ENCODE results near the gene NLK.
"Not testable (repeated sequence)": the region's sequence is repeated elsewhere in the genome, so short reads cannot be mapped to it uniquely, and the experiment has no call there.

Gene NLK

GRCh38 chr17:28076144-28076543 lies 33.7 kb downstream of the NLK start:
- DNase-seq = no peak

DNA sequence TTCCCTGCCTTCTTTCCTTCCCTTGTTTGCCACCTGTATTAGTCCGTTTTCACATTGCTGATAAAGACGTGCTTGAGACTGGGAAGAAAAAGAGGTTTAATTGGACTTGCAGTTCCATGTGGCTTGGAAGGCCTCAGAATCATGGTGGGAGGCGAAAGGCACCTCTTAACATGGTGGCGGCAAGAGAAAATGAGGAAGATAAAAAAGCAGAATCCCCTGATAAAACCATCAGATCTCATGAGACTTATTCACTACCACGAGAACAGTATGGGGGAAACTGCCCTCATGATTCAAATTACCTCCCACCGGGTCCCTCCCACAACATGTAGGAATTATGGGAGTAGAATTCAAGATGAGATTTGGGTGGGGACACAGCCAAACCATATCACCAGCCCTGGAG lies 34.7 kb downstream of the NLK start:
- not testable (repeated sequence) for DNase-seq

DNA sequence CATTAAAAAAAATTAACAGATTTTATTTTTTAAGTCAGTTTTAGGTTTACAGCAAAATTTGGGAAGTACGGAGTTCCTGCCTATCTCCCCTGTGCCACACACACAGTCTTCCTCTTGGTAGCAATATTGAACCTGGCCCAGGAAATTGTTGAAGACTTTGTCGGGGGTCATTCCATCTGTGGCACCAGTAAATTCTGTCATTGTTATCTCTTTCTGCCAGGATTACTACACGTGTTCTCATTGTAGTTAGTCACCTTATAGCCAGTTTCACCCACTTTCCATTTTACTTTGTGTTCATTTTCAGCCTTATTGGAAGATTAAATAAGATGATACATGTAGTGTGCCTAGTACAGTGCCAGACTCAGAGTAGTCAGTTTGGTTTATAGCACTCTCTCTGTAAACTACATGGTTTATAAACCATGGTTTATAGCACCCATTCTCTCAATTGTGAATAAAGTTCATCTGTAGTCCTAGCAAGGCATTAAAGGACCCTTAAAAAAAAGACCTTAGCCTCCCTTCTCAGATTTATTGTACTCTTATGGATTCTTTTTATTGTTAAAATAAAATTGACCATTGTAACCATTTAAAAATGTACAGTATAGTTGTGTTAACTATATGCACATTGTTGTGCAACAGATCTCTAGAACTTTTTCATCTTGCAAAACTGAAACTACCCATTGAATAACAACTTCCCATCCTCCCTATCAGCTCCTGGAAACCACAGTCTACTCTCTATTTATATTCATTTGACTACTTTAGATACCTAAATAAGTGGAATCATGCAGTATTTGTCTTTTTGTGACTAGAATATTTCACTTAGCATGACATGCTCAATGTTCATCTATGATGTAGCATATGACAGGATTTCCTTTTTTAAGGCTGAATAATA lies 36.1 kb downstream of the NLK start:
- DNase-seq = no peak

DNA sequence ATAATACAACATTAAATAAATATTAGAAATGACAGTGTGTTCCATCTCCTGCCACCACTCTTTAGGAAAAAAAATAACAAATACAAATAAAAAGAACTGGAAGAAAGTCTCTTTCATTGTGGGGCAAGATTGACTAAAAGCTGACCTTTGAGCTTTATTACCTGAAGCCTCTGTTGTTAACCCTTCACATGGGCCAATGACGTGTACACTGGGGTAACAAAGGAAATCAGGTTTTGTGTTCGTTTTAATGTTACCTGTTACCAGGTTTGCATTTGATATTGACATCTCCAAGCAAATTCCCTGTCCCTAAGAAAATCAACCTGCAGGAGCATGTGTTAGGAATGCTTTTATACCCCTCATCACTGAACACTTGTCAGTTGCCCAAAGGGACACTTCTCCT lies 39.0 kb downstream of the NLK start:
- DNase-seq = no peak

DNA sequence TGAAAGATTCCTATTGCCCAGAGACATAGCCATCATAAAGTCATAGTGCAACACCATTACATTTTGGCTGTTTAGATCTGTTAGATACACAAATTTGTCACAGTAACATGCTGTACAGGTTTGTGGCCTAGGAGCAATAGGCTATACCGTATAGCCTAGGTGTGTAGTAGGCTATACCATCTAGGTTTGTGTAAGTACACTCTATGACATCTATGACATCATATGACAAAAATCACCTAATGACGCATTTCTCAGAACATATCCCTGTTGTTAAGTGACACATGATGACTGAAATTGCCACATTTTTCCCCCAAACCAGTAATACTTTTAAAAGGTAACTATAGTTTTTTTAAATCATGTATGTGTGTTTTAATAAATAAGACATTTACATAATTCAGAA lies 43.3 kb downstream of the NLK start:
- DNase-seq = no peak

DNA sequence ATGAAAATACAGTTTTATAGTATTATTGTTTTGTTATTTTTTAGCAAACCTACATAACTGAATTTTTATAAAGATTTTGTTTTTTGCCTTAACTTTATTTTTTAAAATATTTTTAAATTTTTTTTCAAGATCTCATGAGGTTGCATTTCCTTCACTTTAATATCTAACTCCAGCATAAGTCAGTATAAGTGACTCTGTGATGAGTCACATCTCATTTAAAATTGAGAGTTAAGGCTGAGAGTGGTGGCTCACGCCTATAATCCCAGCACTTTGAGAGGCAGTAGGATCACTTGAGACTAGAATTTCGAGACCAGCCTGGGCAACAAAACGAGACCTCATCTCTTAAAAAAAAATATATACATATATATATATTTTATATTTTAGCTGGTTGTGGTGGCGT lies 44.0 kb downstream of the NLK start:
- no peak for DNase-seq

DNA sequence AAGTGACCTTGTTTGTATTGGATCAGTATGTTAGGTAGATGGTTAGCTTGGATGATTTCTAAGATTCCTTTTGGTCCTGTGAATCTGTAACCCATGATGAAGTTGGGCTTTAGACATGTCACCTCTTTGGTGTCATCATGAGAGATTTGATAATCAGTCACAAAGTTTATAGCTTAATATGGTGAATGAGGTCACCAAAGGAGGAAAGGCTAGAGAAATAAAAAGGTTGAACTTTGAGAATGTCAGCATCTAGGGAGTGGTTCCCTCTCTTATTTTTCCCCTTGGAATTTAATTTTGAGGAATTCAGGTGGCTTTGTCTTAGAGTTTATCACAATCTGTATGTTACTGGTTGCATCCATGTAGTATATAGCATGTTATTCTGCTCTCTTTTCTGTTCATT lies 45.3 kb downstream of the NLK start:
- DNase-seq = no peak

- DNase-seq = no peak
Measured at GRCh38 chr17:28090551-28090950, 48.1 kb downstream of the NLK start.

GRCh38 chr17:28092088-28092487 lies 49.6 kb downstream of the NLK start:
- DNase-seq = no peak

GRCh38 chr17:28093999-28094716 lies 51.7 kb downstream of the NLK start:
- DNase-seq = no peak

DNA sequence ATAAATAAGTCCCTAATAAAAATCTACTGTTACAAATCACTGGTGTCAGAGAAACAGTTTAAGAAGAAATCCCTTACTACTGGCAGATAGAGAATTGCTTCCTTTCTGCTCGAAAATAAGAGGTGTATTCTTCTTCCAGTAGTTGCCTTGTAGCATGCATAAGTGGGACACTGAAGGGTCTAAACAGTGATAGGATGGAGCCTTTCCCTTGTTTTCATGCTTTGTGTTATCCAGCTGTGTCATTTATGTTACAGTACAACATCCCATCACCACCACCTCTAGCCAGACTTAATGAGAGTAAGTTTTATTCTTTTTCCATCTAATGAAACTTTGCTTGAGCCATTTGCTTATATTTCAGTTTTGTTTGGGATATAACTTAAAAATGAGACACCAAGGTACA lies 54.3 kb downstream of the NLK start:
- DNase-seq = no peak

- DNase-seq = no peak
Measured at GRCh38 chr17:28097254-28097653, 54.8 kb downstream of the NLK start.

GRCh38 chr17:28097901-28098300 lies 55.4 kb downstream of the NLK start:
- DNase-seq = no peak

DNA sequence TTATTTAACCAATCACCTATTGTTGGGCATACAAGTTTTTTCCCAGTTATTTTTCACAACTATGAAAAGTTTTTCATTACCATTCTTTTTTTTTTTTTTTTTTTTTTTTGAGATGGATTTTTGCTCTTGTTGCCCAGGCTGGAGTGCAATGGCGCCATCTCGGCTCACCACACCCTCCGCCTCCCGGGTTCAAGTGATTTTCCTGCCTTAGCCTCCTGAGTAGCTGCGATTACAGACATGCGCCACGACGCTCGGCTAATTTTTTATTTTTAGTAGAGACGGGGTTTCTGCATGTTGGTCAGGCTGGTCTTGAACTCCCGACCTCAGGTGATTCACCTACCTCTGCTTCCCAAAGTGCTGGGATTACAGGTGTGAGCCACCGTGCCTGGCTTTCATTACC lies 56.1 kb downstream of the NLK start:
- DNase-seq = not testable (repeated sequence)

DNA sequence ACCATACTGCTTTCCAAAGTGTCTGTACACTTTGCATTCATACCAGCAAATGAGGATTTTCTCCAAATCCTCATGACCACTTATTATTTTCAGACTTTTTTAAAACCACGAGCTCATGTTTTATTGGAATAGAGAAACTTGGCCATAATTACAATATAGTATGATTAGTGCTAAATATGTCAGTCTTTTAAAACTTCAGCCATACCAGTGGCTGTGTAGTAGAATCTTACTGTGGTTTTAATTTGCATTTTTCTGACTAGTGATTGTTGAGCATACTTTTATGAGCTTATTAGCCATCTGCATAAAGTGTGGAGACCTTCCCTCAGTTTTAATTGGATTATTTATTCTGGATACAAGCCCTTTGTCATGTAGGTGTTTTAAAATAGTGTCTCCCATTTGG lies 57.8 kb downstream of the NLK start:
- DNase-seq = no peak

DNA sequence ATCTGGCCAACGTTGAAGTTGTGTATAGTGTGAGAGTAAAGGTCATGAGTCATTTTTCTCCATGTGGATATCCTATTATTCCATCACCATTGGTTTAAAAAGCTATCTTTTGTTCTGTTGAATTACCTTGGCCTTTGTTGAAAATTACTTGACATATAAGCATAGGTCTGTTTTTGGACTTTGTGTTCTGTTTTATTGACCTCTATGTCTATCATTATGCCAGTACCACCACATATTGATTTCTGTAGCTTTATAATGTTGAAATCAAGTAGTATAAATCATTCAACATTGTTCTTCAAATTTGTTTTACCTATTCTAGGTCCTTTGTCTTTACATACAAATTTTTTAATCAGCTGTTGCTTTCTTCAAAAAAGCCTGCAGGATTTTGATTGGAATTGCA lies 58.5 kb downstream of the NLK start:
- DNase-seq = no peak

DNA sequence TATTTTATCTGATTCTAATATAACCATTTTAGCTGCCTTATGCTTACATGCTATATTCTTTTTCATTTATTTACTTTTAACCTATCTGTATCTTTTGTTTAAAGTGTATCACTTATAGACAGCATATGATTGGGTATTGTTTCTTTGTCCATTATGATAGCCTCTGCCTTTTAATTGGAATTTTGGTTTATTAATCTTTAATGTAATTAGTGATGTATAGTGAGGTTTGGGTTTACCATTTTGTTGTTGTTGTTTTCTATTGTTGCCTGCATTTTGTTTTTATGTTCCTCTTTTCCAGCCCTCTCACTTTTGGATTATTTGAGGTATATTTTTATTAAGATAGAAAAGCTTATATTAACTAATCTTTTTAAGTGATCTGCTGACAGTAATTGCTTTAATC lies 59.4 kb downstream of the NLK start:
- no peak for DNase-seq

DNA sequence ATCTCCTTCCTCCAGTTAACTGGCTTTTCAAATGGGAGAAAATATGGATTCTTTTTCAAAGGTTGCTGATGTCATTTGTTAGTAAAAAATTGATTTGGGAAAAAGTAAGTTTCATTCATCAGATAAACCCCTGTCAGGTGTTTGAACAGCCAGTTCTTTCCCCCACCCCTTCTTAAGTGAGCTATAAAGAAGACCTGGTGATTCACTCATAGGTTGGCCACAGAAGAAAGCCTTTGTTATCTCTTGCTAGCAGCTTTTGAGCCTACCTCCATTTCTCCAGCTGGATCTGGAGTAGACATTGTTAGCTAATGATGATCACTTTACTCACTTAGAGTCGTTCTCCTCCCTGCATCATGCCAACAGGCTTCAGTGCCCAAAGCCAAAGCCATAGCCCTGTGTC lies 63.0 kb downstream of the NLK start:
- DNase-seq = no peak

DNA sequence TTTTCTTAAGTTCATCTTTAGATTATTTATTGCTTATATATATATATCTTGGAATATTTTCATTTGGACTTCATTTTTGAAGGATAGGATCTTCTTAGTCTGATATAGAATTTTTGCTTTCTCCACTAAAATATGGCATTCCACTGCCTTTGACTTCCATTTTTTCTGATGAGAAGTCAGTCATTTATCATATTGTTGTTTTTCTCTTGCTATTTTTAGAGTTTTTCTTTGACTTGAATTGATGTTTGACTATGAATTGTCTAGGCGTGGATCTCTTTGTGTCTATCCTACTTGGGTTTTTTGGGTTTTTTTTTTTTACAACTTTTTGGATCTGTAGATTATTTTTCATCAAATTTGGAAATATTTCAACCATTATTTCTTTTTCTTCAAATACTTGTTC lies 67.7 kb downstream of the NLK start:
- no peak for DNase-seq

GRCh38 chr17:28112181-28112580 lies 69.7 kb downstream of the NLK start:
- DNase-seq = no peak

GRCh38 chr17:28112606-28113005 lies 70.1 kb downstream of the NLK start:
- no peak for DNase-seq

DNA sequence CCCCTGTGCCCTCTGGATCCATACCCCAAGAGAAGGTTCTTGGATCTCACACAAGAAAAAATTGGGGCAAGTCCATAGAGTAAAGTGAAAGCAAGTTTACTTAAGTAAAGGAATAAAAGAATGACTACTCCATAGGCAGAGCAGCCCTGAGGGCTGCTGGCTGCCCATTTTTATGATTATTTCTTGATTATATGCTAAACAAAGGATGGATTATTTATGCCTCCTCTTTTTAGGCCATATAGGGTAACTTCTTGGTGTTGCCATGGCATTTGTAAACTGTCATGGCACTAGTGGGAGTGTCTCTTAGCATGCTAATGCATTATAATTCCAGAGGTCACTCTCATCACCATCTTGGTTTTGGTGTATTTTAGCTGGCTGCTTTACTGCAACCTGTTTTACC lies 70.8 kb downstream of the NLK start:
- no peak for DNase-seq

DNA sequence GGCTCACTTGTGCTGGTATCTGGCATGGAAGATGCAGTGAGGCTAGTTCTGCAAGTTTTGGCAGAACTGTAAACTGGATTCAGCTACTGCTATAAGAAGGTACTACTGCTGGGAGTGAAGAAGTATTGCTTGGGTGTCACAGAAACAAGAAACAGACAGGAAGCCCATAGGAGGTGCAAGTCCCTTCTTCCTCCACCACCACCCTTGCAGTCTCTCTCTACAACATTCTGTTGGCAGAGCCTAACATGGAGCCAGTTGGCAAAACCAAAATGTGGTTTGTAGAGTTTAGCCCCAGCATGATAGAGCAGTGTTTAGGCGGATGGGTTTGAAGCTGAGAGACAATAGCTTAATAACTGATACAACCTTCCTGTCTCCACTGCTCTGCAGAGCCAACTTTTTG lies 72.6 kb downstream of the NLK start:
- DNase-seq = no peak

GRCh38 chr17:28117304-28117703 lies 74.8 kb downstream of the NLK start:
- no peak for DNase-seq

DNA sequence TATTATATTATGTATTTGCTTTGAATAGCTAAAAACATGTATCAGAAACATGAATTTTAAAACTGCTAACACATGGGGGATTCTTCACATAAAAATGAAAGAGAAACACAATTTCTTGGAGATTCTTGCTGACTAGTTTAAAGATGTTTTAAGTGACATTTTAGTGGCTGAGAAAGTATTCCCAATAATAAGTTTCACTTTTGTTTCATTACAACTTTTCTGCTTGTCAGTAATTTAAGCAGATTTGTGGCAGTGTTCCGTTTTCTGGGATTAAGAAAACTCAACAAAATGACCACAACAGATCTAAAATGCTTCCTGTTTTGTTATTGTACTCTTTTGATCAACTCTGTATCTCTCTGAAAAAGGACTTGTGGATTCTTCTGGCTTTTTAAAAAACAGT lies 75.9 kb downstream of the NLK start:
- DNase-seq = no peak

All from cortex of kidney (tissue), 1 donor.